ENCODE results near the gene DBP. TPM values are rescaled to one million over a fixed set of nuclear protein-coding genes. Genes with fewer than 3 reads are reported as not detected.

Gene DBP
- total RNA-seq, 2 donors from 2014 or later: 2.8 to 5.9 TPM

DNA sequence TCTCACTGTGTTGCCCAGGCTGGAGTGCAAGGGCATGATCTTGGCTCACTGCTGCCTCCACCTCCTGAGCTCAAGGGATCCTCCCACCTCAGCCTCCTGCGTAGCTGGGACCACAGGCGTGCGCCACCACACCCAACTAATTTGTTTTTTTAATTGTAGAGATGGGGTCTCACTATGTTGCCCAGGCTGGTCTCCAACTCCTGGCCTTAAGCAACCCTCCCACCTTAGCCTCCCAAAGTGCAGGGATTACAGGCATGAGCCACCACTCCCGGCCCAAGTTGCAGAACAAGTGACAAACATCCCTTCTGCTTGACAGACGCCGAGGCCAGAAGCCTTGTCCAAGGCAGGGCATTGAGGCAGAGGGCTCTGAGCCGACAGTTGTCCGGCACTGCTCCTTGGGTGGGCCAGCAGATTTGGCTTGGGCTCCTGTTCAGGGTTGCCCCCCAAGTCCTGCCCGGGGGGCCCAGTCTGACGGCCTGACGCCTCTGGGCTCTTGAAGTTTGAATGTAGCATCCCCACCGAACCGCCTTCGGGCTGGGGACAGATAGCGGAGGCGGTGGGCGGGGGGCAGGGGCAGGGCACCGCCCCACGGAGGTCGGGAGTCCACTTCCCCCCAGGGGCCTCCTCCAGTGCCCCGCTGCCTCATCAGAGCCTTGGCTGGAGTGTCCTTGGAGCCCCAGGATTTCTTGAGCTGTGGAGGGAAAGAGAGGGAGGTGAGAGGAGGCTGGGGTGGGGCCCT, 36.3 kb downstream of the DBP start:
- no peak overlapping the region for H3K27ac ChIP-seq
- no peak overlapping the region for H3K4me3 ChIP-seq
- no peaks in the 10 kb centered on the region for H3K36me3 ChIP-seq
- H3K4me1 ChIP-seq: no peaks in the 10 kb centered on the region
- TF ChIP-seq, protein P1, sequence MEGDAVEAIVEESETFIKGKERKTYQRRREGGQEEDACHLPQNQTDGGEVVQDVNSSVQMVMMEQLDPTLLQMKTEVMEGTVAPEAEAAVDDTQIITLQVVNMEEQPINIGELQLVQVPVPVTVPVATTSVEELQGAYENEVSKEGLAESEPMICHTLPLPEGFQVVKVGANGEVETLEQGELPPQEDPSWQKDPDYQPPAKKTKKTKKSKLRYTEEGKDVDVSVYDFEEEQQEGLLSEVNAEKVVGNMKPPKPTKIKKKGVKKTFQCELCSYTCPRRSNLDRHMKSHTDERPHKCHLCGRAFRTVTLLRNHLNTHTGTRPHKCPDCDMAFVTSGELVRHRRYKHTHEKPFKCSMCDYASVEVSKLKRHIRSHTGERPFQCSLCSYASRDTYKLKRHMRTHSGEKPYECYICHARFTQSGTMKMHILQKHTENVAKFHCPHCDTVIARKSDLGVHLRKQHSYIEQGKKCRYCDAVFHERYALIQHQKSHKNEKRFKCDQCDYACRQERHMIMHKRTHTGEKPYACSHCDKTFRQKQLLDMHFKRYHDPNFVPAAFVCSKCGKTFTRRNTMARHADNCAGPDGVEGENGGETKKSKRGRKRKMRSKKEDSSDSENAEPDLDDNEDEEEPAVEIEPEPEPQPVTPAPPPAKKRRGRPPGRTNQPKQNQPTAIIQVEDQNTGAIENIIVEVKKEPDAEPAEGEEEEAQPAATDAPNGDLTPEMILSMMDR (IDR thresholded peaks at IDR 0.05): no peak
- DNase-seq (ENCODE audit: low spot score): no peak
- H3K27me3 ChIP-seq: no peaks in the 10 kb centered on the region
- no peaks in the 10 kb centered on the region for H3K9me3 ChIP-seq

DNA sequence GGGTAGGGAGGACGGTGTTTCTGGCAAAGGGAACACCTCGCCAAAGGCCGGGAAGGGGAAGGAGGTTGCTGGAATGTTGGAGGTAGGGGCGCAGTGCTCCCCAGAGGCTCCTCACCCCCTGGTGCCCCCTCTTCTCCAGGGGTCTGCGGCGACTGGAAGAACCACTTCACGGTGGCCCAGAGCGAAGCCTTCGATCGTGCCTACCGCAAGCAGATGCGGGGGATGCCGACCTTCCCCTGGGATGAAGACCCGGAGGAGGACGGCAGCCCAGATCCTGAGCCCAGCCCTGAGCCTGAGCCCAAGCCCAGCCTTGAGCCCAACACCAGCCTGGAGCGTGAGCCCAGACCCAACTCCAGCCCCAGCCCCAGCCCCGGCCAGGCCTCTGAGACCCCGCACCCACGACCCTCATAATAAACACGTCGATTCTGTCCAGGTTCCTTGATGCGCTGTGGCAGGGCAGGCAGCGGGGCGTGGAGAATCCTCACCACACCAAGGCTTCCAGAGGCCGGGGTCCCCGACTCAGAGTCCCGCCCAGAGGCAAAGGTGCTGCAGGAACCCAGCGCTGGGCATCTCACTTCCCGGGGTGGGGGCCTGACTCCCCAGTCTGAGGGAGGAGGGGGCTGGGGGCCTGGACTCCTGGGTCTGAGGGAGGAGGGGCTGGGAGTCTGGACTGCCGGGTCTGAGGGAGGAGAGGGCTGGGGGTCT, 38.0 kb downstream of the DBP start:
- Histone ChIP-seq H3K27me3 (no peaks in the 10 kb centered on the region), H3K9me3 (no peaks in the 10 kb centered on the region), H3K4me1 (no peaks in the 10 kb centered on the region), H3K4me3 (no peak overlapping the region), H3K27ac (no peak overlapping the region), H3K36me3 (no peaks in the 10 kb centered on the region)
- TF ChIP-seq, protein P1 (IDR thresholded peaks at IDR 0.05): no peak
- no peak for DNase-seq (ENCODE audit: low spot score)

DNA sequence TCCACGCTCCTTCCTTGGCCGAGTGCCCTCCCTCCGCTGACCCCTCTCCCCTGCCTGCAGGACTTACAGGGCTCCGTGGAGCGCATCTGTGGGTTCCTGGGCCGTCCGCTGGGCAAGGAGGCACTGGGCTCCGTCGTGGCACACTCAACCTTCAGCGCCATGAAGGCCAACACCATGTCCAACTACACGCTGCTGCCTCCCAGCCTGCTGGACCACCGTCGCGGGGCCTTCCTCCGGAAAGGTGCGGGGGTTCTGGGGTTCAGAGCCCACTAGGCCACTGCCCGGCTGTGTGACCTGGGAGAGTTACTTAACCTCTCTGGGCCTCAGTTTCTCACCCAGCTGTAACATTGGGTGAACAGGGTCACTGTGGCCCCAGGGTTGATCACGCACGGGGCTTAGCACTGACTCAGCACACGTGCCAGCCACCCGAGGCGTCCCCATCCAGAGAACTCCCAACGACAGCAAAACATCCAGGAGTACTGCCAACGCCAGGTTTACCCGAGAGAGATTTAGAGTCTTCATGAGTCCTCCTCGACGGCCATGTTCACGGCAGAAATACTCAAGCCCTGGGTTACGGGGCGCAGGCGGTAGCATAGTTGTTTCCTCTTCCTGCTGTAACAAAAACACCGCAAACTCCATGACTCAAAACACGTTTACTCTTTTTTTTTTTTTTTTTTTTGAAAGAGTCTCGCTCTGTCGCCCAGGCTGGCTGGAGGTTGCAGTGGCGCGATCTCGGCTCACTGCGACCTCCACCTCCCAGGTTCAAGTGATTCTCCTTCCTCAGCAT, 40.3 kb downstream of the DBP start:
- no peaks in the 10 kb centered on the region for H3K9me3 ChIP-seq
- TF ChIP-seq, protein P1 (IDR thresholded peaks at IDR 0.05): no peak
- H3K36me3 ChIP-seq: no peaks in the 10 kb centered on the region
- no peak overlapping the region for H3K27ac ChIP-seq
- no peaks in the 10 kb centered on the region for H3K4me1 ChIP-seq
- H3K27me3 ChIP-seq: no peaks in the 10 kb centered on the region
- no peak overlapping the region for H3K4me3 ChIP-seq
- DNase-seq (ENCODE audit: low spot score): no peak

DNA sequence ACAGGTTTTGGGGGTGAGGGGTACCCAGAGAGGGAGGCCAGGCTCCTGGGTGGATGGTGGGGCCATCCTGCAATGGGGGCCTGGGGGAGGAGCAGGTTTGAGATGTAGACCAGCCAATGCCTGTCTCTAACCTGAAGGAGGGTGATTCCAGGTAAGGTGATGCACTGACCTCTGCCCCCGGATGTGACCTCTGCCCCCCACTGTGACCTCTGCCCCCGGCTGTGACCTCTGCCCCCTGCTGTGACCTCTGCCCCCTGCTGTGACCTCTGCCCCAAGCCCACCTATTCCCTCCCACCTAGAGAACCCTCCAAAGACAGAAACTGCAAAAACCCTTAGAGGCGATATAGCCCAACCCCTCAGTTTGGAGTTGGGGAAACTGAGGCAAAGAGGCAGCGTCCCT, 40.9 kb downstream of the DBP start:
- H3K27ac ChIP-seq: no peak overlapping the region
- DNase-seq (ENCODE audit: low spot score): no peak
- no peaks in the 10 kb centered on the region for H3K9me3 ChIP-seq
- no peak overlapping the region for H3K4me3 ChIP-seq
- TF ChIP-seq, protein P1 (IDR thresholded peaks at IDR 0.05): no peak
- no peaks in the 10 kb centered on the region for H3K36me3 ChIP-seq
- no peaks in the 10 kb centered on the region for H3K4me1 ChIP-seq
- H3K27me3 ChIP-seq: no peaks in the 10 kb centered on the region

DNA sequence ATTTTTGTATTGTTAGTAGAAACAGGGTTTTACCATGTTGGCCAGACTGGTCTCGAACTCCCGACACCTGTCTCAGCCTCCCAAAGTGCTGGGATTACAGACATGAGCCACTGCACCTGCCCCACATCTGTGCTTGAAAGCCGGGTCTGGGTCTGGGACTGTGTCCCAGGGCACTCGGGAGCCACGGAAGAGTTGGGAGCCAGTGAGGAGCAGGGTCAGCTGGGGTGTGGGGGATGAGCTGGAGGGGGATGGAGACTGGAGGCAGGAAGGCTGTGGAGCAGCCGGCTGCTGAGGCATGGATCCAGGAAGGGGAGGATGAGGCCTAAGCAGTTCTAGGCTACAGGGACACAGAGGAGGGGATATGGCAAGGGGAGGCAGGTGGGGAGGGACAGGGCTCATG, 41.3 kb downstream of the DBP start:
- DNase-seq (ENCODE audit: low spot score): no peak
- Histone ChIP-seq H3K9me3 (no peaks in the 10 kb centered on the region), H3K4me1 (no peaks in the 10 kb centered on the region), H3K27ac (no peak overlapping the region), H3K27me3 (no peaks in the 10 kb centered on the region), H3K36me3 (no peaks in the 10 kb centered on the region), H3K4me3 (no peak overlapping the region)
- TF ChIP-seq, protein P1 (IDR thresholded peaks at IDR 0.05): no peak
